ENCODE results near the gene C11orf24.
"Not testable (repeated sequence)": the region's sequence is repeated elsewhere in the genome, so short reads cannot be mapped to it uniquely, and the experiment has no call there.

C11orf24 gene

DNA sequence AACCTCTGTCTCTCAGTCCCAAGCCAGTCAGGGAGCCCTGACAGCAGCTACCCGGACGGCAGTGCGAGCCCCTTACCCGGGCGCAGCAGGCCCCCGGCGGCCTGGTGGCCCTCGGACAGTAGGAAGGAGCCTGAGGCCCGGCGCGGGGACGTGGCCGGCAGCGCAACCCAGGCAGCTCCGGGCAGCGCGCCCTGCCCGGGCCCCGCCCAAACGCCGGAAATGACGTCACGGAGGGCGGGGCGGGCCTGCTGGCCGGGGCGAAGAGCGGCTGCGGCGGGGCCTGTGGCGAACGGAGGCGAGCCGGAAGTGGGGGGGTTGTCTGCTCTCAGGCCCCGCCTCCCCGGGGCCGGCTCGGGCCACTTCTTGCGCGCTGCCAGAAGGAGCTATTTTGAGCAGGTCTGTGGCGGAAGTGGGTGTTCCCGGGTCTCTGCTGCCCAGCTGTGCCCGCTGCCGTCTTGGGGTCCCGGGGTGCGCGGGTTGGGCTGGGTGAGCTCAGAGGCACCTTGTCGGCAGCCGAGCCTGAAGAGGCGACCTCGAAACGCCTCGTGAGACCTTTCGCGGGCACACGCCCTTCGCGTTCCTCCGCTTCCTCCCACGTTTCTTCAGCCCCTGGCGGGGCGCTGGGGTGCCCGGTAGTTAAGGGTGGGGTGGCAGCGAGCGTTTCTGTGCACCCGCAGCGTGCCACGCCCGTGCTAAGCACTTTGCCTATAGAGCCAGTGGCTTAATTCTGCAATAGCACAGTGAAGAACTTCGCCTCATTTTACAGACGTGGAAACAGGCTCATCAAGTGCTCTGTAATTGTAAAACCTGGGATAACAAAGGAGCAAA lies at the start of gene C11orf24:
C11orf24 (minus strand) TSS at position 193 of the 828 bp plus-strand sequence. CDS start 8,206 bp downstream, outside the sequence.
- peak; percentile 98 for DNase-seq

DNA sequence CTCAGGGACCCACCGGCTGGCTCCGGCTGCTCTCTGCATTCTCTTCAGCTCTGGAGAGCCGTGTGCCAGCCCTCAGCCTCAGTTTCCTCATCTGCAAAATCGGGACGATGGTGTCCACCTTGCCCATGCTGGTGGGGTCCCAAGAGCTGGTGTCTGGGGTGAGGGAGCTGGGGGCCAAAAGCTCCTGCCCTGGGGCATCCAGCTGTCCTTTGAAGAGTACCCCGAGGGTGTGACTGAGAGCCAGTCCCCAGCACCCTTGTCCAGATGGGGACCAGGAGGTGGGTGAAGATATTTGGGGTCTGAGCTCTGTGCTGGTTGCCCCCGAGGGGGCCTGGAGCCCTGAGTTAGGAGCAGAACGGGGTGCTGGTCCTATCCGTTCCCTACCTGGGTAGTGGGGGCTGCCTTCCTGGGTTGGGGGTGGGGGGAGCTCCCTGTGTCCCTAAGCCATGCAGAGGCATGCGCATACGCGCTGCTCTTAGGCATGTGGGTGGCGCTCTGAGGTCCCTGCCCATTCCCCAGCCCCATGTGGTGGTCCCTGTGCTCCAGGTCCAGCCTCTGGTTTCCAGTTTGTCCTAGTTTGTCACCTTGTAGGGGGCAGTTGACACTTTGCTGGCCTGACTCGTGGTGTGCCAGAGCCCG lies 45.5 kb upstream of the C11orf24 start:
- no peak for DNase-seq

DNA sequence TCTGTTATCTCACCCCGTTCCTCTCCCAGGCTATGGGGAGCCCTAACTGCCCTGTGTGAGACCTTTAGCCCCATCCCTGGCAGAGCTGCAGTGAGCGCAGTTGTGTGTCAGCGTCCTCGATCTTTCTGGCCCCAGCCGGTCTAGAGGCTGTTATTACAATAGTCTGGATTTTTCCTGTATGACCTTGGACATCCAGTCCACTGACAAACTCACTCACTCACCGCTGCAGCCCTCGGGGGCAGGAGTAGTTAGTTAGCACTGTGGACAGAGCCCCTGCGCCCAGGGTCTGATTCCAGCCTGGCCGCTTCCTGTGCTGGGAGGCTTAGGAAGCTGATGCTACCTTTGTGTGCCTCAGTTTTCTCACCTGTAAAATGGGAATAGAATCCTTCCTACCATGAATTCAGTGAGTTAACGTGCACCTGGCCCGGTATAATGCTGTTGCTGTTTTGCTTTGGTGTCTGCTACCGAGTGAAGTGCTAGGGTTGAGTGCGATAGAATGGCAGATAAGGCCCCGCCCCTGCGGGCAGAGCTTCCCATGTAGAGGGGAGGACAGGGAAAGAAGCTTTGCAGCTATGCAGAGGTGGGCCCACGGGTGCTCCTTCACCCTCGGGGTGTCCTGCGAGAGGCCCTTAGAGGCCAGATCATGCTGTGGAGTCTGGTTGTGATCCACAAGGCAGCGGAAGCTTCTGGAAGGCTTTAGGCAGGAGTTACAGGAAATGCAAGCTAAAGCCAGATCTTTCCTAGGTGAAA lies 43.6 kb upstream of the C11orf24 start:
- DNase-seq = no peak

DNA sequence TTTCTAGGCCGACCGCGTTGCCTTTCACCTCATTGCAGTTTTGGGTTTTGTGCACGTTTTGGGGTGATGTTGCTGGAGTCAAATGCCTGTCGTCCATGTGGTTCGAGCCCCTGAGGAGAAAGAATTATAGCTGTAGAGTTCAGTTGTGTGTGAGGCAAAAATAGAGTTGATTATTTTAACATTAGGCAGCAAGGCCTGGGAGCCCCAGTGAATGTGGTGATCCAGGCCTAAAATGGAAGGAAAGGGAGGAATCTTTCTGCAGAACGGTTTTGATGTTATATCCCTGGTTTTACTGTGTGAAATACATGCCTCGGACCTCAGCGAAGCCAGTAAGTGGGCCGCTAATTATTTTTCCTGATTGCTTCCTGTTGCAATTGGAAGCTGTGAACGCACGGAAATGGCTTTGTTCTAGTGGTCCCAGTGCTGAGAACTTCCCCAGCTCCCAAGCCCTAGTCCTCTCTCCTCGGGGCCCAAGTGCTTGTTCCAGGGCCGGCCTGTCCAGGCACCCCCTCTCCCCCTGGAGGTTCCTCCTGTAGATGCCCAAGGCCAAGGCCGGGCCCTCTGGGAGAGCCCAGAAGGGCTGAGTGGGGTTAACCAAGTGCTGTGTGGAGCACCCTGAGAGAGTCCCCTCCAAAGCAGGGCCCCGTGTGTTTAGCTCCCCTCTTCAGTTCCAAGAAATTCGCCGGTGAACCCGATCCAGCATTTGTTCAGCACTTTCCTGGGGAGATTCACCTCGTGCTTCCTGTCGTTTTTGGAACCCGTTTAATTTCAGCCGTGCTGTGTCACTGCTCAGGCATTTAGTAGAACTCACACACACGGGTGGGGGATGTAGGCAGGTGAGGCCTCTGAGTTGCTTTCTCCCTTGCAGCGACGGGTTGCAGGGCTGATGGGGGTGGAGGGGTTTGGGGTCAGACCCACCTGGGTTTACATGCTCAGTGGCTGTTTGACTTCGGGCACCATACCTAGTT lies 42.7 kb upstream of the C11orf24 start:
- DNase-seq = no peak

DNA sequence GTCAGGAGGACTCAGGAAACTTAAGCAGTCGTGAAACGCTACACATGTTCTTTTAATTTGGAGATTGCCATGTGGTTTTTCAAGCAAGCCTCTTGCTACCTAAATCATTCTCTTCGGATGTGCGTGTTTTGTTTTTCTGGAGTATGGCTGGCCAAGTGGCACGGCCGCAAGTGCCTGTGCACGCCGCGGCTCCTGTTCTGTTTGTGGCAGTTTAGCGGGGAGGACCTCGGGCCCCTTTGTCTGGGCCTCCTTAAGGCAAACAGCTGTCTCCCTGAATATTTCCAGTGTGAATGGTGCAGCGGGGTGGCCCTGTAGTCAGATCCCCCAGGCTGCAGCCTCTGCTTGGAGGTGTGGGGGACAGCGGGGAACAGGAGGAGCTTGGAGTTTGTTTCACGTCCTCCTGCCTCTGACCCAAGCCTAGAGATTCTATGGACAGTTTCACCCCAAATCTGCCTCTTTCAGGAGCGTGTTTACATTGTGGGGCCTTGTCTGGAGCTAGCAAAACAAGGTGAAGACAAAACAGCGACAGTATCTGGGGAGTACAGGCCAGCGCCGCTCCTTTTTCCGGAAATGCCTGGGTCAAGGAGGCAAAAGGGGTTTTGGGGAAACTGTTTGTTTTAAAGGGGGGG lies 41.9 kb upstream of the C11orf24 start:
- DNase-seq = no peak

DNA sequence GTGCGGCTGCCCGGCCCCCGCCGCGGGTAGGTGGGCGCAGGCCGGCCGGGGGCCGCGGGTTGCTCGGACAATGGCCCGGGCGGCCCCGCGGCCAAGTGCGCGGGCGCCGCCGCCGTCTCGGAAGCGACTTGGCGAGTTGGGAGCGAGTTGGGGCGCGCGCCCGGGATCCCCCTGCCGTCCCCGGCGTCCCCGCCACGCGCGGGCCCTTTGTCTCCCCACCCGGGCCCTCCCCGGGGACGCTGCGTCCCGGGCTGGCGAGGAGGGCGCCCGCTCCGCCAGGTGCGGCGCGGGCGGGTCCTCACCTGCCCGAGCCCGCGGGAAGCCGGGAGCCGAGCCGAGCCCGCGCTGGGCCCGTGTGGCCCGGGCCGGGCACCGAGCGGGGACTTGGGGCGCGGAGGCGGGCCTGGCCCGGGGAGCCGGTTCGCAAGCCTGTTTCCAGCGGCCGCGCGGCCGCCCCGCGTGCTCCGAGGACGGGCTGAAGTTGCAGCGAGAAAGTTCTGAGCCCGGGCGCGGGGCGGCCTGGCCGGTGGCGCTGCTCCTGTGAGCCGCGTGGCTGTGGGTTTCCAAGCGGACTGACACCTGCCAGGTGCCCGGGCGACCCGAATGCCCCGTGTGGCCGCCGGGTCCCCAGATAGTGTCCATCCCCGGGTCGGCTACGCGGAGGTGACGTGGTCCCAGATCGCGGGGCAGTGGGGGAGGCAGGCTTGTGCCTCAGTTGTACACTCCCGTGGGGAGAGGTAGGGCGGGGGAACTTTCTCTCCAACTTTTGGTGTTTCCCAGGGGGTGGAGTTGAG lies 41.2 kb upstream of the C11orf24 start:
- DNase-seq = peak; percentile 69

DNA sequence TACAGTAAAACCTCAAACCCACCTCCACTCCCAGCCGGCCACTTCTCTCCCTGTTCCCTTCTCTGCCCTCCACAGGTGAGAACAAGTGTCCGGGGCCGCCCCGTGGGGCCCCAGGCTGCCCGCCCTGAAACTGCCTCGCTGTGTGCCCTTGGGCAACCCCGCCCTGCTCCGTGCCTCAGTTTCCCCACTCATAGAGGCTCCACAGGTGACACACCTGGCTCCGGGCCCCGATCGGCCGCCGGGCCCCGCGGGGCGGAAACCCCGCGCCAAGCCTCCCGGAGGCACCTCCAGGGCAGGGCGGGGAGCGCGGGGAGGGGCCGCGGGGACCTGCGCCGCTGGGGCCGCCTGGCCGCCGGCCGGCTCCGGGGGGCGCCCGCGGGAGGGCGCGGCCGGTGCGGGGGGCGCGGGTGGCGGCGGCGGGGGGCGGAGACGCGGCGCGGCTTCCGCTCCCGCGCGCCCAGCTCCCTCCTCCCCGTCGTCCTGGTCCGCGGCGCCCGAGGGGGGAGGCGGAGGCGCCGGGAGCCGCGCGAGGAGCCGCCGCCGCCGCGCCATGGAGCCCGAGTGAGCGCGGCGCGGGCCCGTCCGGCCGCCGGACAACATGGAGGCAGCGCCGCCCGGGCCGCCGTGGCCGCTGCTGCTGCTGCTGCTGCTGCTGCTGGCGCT lies 40.5 kb upstream of the C11orf24 start, which contains the start of gene LRP5:
LRP5 (plus strand) TSS at position 475 of the 663 bp plus-strand sequence; CDS start at position 599, 124 bp downstream.
- DNase-seq = no peak

DNA sequence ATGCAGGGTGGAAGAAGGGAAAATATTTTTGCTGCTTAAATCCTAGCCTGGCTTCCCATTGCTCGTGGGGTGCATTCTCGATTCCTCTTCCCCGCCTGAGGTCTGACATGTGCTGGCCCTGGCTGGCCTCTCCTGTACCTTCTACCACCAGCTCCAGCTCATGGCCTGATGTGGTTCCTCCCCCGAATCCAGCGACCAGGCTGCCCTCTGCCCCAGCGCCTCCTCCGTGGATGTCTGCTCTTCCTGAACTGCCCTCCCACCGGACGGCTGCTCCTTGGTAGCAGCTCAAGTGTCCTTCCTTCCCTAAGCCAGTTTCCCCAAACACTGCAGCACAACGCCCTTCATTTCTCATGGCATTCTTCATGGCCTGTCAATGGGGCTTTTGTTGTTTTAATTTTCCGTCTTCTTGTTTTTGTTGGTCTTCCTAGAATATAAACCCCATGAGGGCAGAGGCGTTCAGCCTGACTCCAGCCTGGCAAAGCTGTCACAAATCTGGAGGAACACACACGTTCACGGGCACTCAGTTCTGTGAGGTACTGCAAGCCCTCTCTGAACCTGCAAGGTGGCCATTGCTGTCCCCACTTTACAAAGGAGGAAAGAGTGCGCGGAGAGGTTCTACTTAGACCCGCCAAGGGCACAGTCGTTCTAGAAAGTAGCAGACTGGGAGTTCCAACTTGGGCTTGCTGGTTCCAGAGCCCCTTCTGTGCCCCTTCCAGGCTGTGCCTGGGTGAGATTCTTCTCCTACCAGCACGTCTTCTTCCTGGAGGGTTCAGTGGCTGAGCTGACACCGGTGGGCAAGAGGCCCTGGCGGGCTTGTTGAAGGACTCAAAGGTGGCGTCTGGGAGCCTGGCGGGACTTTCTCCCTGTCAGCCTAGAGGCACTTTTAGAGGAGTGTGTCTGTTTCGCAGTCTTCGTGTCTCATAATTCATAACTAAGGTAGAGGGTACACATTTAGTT lies 39.7 kb upstream of the C11orf24 start:
- no peak for DNase-seq

DNA sequence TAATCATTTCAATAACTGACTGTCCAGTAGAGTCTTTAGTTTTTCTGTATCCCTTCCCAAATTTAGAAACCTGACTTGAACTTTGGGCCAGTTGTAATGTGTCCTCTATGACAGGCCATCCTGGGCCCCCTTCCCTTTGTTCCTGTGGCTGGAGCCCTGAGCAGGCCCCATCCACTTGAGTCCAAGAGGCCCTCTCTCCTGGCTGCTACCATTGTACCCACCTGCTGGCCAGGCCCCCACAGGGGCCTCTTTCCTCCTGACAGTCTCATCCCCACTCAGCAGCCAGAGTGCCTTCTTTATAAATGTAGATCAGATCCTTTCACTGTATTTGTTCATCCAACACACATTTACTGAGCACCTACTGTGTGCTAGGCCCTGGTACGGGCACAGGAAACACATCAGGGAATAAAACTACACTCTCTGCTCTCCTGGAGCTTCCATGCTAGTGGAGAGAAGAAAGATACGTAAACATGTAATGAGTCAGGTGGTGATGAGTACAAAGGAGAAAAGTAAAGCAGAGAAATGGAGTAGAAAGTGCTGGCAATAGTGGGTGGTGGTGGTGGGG lies 37.9 kb upstream of the C11orf24 start:
- no peak for DNase-seq

DNA sequence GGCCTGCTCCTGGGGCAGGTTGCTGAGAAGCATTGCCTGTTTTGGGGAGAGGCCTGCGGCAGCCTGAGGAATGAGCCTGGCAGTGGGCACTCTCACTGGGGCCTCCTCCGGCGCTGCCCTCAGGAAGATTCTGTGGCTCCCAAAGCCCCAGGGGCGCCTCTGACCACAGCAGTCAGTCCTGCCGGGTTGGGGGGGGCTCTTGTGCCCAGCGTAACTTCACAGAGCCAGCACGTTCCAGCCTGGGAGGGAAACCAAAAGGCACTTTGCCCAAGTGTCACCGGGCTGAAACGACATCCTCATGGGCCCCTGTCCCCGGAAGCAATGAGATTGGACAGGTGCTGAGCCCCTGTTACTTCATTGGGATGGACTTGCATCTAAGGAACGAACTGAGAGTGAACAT lies 36.3 kb upstream of the C11orf24 start:
- no peak for DNase-seq

DNA sequence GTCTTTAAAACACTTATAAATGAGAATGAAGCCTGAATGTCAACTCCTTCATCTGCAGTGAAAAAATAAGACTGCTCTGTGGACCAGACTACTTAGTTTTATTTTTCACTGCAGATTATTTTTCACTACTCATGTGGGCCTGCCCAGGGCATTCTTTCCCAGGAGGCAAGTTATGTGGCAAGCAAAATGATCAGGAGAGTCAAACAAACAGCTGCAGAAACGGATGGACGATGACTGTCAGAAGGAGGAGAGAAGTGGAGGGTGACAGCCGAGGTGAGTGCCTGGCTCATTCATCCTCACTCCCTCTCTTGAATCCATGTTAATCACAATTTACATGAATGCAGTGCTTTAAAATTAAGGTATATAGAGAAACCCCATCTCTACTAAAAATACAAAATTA lies 34.9 kb upstream of the C11orf24 start:
- DNase-seq = no peak

DNA sequence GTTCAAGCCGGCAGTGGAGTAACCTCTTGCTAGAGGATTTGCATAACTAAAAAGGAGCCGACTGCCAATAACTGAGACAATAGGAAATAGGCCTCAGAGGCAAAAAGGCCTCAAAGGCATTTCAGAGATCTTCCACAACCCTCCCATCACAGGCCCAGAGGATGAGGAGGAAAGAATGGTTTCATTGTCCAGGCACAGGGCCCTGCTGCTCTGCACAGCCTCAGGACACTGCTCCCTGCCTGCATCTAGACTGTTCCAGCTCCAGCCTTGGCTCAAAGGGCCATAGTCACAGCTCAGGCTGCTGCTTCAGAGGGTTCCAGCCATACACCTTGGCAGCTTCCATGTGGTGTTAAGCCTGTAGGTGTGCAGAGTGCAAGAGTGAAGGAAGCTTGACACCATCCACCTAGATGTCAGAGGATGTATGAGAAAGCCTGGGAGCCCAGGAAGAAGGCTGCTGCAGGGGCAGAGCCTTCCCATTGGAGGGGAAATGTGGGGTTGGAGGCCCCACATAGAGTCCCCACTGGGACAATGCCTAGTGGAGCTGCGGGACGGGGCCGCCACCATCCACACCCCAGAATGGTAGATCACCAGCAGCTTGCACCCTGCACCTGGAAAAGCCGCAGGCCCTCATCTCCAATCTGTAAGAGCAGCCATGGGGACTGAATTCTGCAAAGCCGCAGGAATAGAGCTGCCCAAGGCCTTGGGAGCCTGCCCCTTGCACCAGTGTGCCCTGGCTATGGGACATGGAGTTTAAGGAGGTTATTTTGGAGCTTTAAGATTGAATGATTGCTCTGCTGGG lies 32.4 kb upstream of the C11orf24 start:
- DNase-seq = no peak

DNA sequence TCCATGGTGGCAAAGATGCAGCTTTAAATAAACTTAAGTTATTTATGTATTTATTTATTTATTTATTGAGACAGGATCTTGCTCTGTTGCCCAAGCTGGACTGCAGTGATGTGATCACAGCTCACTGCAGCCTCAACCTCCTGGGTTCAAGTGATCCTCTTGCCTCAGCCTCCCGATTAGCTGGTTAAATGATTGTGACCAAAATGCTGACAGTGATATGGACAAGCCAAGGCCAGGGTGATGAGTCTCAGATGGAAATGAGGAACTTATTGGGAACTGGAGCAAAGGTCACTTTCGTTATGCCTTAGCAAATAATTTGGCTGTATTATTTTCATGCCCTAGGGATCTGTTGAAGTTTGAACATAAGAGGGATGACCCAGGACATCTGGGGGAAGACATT lies 31.3 kb upstream of the C11orf24 start:
- no peak for DNase-seq

DNA sequence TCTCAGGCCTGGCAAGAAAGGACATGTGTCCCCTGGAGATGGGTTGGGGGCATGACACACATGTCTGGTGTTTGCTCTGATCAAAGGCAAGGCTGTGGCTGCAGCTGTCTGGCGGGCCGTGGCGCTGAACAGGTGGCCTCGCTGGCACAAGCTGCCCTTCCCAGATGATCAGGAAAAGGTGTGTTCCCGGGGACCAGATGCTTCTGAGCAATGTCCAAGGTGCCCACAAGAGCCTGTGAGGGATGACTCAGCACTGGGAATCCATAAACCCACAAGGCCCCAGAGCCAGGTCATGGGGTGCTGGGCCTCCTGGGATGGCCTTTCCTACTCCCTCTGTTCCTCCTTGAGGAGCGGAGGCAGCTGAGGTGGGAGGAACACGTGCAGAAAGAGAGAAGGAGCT lies 30.9 kb upstream of the C11orf24 start:
- no peak for DNase-seq

DNA sequence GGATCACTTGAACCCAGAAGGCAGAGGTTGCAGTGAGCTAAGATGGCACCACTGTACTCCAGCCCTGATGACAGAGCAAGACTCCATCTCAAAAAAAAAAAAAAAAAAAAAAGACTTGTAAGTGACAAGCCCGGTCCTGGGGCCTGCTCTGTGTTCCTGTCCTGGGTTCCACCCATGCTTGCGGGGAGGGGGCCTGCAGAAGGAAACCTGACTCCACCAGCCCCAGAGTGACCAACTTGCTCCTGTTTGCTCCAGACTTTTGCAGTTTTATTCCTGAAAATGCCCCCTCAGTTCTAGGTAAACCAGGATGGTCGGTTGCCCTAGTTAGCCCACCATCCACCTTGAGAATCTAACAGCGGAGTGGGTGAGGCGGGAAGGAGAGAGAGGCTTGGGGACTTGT lies 30.5 kb upstream of the C11orf24 start:
- no peak for DNase-seq

DNA sequence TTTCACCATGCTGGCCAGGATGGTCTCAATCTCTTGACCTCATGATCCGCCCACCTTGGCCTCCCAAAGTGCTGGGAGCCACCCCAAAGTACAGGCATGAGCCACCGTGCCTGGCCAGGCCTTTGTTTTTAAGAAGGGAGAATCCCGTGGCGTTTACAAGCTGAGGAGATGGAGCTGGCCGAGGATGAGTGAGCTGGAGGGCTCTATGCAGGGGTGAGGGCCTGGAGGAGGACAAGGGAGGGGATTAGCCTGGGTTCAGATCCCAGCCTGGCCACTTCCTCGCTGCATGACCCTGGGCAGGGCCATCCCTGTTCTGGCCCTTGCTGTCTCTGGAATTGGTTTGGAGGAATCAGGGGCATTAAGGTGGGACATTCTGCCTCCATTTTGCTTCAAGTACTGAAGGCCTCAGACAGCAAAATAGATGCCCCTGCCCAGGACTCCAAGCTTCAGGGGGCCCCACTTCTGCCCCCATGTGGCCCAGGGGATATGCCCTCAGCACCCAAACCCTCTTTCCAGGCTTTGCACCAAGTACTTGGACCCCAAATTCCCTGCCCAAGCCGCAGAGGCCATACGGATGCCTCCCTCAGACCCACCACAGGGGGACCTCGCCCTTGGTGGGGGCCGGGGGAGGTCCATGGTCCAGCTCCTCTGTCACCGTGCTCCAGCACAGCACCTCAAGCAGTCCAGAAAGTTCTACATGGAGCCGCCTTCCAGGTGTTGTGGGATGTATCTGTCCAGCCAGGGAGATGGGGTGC lies 28.5 kb upstream of the C11orf24 start:
- no peak for DNase-seq

DNA sequence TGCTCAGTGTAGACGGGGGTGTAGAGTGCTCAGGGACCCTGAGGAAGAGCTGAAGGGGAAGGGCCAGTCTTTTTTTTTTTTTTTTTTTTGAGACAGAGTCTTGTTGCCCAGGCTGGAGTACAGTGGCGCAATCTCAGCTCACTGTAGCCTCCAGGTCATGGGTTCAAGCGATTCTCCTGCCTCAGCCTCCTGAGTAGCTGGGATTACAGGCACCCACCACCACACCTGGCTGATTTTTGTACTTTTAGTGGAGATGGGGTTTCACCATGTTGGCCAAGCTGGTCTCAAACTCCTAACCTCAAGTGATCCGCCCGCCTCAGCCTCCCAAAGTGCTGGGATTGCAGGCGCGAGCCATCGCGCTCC lies 27.7 kb upstream of the C11orf24 start:
- not testable (repeated sequence) for DNase-seq

Data from activated CD8-positive, alpha-beta memory T cell treated with anti-CD3 and anti-CD28 coated beads, Interleukin-2, amount 50 U/mL, for 48 hours (primary cell).